ENCODE measurements around the gene SECISBP2. TPM values are rescaled to one million over a fixed set of nuclear protein-coding genes. Genes with fewer than 3 reads are reported as not detected.
"Not testable (repeated sequence)": the region's sequence is repeated elsewhere in the genome, so short reads cannot be mapped to it uniquely, and the experiment has no call there.

SECISBP2 gene
- total and polyA plus RNA-seq, 2 experiments from 2014 or later = 30.6 to 43.8 TPM

- no peaks in the 10 kb centered on the region for H3K27me3 ChIP-seq
- H3K9me2 ChIP-seq (replicated peaks; ENCODE audit: insufficient read depth) = no peaks in the 10 kb centered on the region
- TF ChIP-seq CTCF (IDR thresholded peaks at IDR 0.05; ENCODE audit: poor library complexity) = no peak
- DNase-seq (ENCODE audit: low spot score) = no peak
- H2AFZ ChIP-seq = no peak overlapping the region
- no peak overlapping the region for H3K27ac ChIP-seq
- H3K36me3 ChIP-seq (replicated peaks; ENCODE audit: insufficient read depth, low read depth) = no peaks in the 10 kb centered on the region
- H3K79me2 ChIP-seq = no peaks in the 10 kb centered on the region
- H3K4me2 ChIP-seq = no peak overlapping the region
- H4K20me1 ChIP-seq (ENCODE audit: insufficient read depth, poor library complexity, severe bottlenecking) = no peaks in the 10 kb centered on the region
- no peaks in the 10 kb centered on the region for H3K4me1 ChIP-seq (ENCODE audit: insufficient read depth)
- no peaks in the 10 kb centered on the region for H3K9me3 ChIP-seq (ENCODE audit: low read depth)
- WGBS (ENCODE audit: low lambda C conversion rate, missing lambda C conversion rate) = 89% methylated on average over 2 of the region's 2 CpGs
- no peak overlapping the region for H3K4me3 ChIP-seq
These were observed 26.6 kb upstream of the SECISBP2 start for GRCh38 chr9:89291741-89292140.

- Histone ChIP-seq H4K20me1 (ENCODE audit: insufficient read depth, poor library complexity, severe bottlenecking) (no peaks in the 10 kb centered on the region), H3K27me3 (no peaks in the 10 kb centered on the region), H3K9me3 (ENCODE audit: low read depth) (no peaks in the 10 kb centered on the region), H3K4me3 (no peak overlapping the region), H3K79me2 (no peaks in the 10 kb centered on the region), H3K4me1 (ENCODE audit: insufficient read depth) (no peaks in the 10 kb centered on the region), H3K36me3 (replicated peaks; ENCODE audit: insufficient read depth, low read depth) (no peaks in the 10 kb centered on the region), H3K9me2 (replicated peaks; ENCODE audit: insufficient read depth) (no peaks in the 10 kb centered on the region), H3K4me2 (no peak overlapping the region), H2AFZ (no peak overlapping the region), H3K27ac (no peak overlapping the region)
- TF ChIP-seq EZH2 (IDR thresholded peaks at IDR 0.05; ENCODE audit: borderline replicate concordance) = no peak
- no peak for TF ChIP-seq CTCF (IDR thresholded peaks at IDR 0.05; ENCODE audit: poor library complexity)
- TF ChIP-seq EZH2phosphoT487 (IDR thresholded peaks at IDR 0.05; ENCODE audit: low read depth, severe bottlenecking, unreplicated experiment) = no peak
- 97% methylated on average over 1 of the region's 1 CpG for WGBS (ENCODE audit: low lambda C conversion rate, missing lambda C conversion rate)
- no peak for DNase-seq (ENCODE audit: low spot score)
These were observed 25.3 kb upstream of the SECISBP2 start for GRCh38 chr9:89293014-89293413.

- no peak for DNase-seq (ENCODE audit: low spot score)
- H3K9me2 ChIP-seq (replicated peaks; ENCODE audit: insufficient read depth) = no peaks in the 10 kb centered on the region
- H2AFZ ChIP-seq = no peak overlapping the region
- WGBS (ENCODE audit: low lambda C conversion rate, missing lambda C conversion rate) = 30% methylated on average over 5 of the region's 5 CpGs
- no peaks in the 10 kb centered on the region for H4K20me1 ChIP-seq (ENCODE audit: insufficient read depth, poor library complexity, severe bottlenecking)
- no peak overlapping the region for H3K27ac ChIP-seq
- no peaks in the 10 kb centered on the region for H3K9me3 ChIP-seq (ENCODE audit: low read depth)
- peak overlapping the region; percentile 37 for H3K4me2 ChIP-seq
- H3K79me2 ChIP-seq = no peaks in the 10 kb centered on the region
- H3K27me3 ChIP-seq = no peaks in the 10 kb centered on the region
- TF ChIP-seq EZH2phosphoT487 (IDR thresholded peaks at IDR 0.05; ENCODE audit: low read depth, severe bottlenecking, unreplicated experiment) (no peak), EZH2 (IDR thresholded peaks at IDR 0.05; ENCODE audit: borderline replicate concordance) (no peak), CTCF (IDR thresholded peaks at IDR 0.05; ENCODE audit: poor library complexity) (no peak)
- H3K4me3 ChIP-seq = no peak overlapping the region
- H3K36me3 ChIP-seq (replicated peaks; ENCODE audit: insufficient read depth, low read depth) = no peaks in the 10 kb centered on the region
- H3K4me1 ChIP-seq (ENCODE audit: insufficient read depth) = no peaks in the 10 kb centered on the region
These were observed 22.9 kb upstream of the SECISBP2 start for GRCh38 chr9:89295400-89295799.

- not testable (repeated sequence) for H3K36me3 ChIP-seq (replicated peaks; ENCODE audit: insufficient read depth, low read depth); DNase-seq (ENCODE audit: low spot score); H4K20me1 ChIP-seq (ENCODE audit: insufficient read depth, poor library complexity, severe bottlenecking); H3K4me1 ChIP-seq (ENCODE audit: insufficient read depth); H2AFZ ChIP-seq; H3K4me3 ChIP-seq; H3K27me3 ChIP-seq; H3K9me2 ChIP-seq (replicated peaks; ENCODE audit: insufficient read depth); H3K4me2 ChIP-seq; H3K9me3 ChIP-seq (ENCODE audit: low read depth); H3K79me2 ChIP-seq; H3K27ac ChIP-seq
- WGBS (ENCODE audit: low lambda C conversion rate, missing lambda C conversion rate) = 64% methylated on average over 2 of the region's 2 CpGs
These were observed 16.3 kb upstream of the SECISBP2 start for GRCh38 chr9:89301996-89302395.
